NCI-H69 (cell line): ENCODE measurements around the gene EFNA2.

Experiments used
- DNase-seq: peaks from one replicate; lab custom pipeline; 2025; lab: John Stamatoyannopoulos, UW

Gene EFNA2

DNA sequence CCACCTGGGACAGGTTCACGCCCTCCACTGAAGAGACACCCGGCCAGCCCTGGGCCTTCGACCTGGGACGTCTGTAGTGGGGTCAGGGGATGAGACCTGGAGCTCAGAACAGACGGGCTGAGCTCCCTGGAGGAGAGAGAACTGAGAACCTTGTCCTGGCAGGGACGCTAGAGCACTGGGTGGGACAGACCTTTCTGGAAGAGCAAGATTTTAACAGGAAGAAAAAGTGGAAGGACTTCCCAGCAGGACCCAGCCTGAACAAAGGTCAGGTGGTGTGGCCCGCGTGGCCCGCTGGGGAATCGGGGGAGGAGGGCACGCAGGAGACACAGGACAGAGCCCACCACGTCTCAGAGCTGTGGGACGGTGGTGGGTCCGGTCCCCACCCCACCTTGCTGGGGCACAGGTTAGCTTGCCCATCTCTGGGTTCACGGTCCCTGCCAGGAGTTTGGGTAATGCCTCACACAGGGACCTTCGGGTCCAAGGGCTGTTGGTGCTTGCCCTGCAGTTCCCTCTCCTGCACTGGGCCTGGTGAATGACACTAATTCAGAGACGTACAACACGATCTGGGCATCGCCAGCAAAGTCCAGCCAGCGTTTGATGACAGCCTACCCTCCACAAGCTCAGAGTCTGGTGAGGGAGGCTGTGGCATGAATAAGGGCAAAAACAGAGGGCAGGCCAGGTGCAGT, 1.2 kb upstream of the EFNA2 start:
- DNase-seq = no peak

- no peak for DNase-seq
These were observed 515 bp upstream of the EFNA2 start for GRCh38 chr19:1284979-1285736.

- no peak for DNase-seq
These were observed 1.0 kb downstream of the EFNA2 start for GRCh38 chr19:1286487-1287353.

GRCh38 chr19:1287354-1288225, 1.9 kb downstream of the EFNA2 start:
- DNase-seq = no peak

GRCh38 chr19:1288226-1288612, 2.5 kb downstream of the EFNA2 start:
- no peak for DNase-seq

GRCh38 chr19:1288833-1289685, 3.4 kb downstream of the EFNA2 start:
- DNase-seq = no peak

DNA sequence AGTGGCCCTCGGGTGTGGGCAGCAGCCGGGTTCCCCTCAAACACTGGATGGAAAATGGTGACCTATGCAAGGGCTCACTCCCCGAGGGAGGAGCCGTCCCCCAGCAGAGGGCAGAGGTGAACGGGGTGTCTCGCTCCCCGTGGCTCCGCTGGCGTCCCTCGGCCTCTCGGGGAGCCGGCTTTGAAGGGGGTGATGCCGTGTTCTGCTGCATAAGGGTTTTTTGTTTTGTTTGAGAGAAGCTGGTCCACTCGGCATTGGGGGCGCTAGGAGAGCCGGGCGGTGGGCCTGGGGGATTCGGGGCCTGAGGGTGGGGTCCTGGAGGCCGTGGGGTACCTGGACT, 4.0 kb downstream of the EFNA2 start:
- no peak for DNase-seq

DNA sequence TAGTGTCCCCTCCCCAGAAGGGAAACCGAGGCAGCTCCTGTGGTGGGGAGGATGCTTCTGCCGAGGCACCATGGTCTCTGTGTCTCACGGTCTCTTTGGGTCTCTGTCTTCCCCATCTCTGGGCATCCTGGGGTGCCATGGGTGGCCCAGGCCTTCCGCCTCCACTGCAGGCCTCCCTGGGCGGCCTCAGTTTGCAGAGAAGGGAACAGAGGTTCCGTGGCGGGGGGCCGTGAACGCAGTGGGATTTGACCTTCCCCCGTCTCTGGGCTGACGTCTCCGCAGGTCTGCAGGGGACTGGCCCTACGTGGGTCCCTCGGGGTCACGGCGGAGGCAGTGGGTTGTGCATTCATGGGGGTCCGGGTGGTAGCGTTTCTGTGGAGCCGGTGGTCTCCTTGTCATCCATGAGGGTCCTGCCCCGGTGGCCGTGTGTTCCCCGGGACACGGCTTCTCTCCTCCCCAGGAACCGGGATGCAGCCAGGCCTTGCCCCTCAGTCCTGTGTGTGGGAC, 4.6 kb downstream of the EFNA2 start:
- no peak for DNase-seq

DNA sequence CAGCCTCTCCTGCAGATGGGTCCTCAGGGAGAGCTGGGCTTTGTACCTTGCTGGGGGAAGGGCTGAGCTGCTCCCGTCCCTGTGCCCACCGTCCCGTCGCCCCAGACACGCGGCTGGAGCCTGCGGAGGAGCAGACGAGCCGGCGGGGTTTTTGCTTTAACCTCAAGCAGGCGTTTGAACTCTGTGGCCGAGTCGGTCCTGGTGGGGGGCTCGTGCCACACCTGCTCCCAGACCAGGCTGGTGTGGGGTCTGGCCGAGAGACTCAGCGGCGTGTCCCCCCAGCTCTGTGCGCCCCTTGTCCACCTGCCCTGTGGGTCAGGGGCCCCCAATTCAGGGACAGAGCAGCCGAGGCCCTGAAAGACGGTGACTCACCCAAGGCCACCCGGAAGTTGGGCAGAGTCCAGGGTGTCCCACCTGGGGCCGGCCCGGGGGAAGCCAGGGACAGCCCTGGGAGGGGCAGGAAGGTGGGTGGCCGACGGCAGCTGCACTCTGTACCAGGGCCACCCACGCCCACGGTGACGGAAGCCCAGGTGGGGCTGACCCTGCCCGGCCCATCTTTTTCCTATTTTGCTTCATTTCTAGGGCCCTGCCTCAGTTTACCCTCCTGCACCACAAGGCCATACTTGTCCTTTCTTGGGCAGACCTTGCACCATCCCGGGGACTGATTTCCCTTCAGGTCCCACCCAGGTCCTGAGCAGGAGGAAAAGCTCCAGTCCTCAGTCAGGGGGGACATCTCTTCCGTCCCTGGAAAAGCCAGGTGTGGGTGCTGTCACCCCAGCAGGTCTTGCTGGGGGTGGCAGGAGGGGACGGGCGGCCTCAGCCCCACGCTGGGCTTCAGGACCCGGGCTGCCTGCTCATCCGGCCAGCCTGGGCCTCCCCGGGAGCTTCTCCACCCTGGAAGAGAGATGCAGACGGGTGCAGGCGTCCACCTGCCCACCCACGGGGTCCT, 5.3 kb downstream of the EFNA2 start:
- DNase-seq = no peak

GRCh38 chr19:1291761-1292418, 6.2 kb downstream of the EFNA2 start:
- DNase-seq = no peak

GRCh38 chr19:1292419-1293151, 6.9 kb downstream of the EFNA2 start:
- DNase-seq = no peak

- no peak for DNase-seq
These were observed 8.3 kb downstream of the EFNA2 start for GRCh38 chr19:1293782-1294604.

GRCh38 chr19:1294688-1295087, 9.0 kb downstream of the EFNA2 start:
- DNase-seq = no peak

DNA sequence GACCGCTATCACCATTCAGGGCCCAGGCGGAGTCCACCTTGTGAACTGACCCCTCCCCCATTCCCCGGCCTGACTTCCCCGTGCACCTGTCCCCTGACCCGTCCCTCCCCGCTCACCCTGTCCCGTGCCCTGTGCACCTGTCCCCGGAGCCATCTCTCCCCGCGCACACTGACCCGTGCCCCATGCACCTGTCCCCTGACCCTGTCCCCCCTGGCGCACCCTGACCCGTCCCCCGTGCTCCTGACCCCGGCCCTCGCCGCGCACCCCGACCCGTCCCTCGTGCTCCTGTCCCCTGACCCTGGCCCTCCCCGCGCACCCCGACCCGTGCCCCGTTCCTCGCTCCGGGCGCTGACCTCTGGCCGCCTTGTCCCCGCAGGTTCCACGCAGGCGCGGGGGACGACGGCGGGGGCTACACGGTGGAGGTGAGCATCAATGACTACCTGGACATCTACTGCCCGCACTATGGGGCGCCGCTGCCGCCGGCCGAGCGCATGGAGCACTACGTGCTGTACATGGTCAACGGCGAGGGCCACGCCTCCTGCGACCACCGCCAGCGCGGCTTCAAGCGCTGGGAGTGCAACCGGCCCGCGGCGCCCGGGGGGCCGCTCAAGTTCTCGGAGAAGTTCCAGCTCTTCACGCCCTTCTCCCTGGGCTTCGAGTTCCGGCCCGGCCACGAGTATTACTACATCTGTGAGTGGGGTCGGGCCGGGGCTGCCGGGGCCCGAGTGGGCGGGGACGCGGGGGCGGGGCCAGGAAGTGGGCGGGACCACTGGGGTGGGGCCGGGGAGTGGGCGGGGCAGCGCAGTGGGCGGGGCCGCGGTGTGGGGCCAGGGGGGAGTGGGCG, 9.7 kb downstream of the EFNA2 start:
- DNase-seq = no peak

DNA sequence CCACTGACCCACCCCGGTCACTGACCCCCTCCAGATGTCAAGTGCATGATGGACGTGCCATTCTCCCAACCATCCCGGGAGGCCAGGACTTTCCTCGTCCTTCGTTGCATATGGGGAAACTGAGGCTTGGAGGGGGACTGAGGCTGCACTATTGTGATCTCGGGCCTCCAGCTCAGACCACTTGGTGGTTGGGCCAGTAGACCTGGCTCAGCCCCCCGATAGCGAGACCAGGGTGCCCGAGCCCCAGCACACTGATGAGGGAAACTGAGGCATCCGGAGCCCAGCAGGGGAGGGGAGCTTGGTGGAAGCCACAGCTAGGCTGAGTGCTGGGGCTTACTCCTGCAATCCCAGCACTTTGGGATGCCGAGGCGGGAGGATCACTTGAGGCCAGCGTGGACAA, 10.4 kb downstream of the EFNA2 start:
- DNase-seq = no peak

GRCh38 chr19:1296575-1297271, 11.1 kb downstream of the EFNA2 start:
- DNase-seq = no peak
